Sigmoid colon (tissue), 4 donors: ENCODE data around the gene OR10A4.

Experiments used
- CTCF ChIP-seq, 4 experiments: fragments of 450-650 bp in 3 of 4; fragments of 200-600 bp in 1 of 4; IDR thresholded peaks; one replicate each; pipeline ENCODE4 v1.5.1; 2016 to 2019; ENCODE audit warnings: antibody characterized with exemption in 4 of 4, mild to moderate bottlenecking in 3 of 4, moderate library complexity in 2 of 4
- POLR2A ChIP-seq, 2 donors: fragments of 450-650 bp; IDR thresholded peaks; one replicate each; pipeline ENCODE4 v1.6.1; 2016; ENCODE audit warnings: antibody characterized with exemption in 2 of 2, mild to moderate bottlenecking in 2 of 2, moderate library complexity in 2 of 2
- POLR2AphosphoS5 ChIP-seq, 4 donors: sonication (generic); formaldehyde crosslinking; IDR thresholded peaks; one replicate each; pipeline ENCODE4 v1.6.1; 2017; ENCODE audit warnings: antibody characterized with exemption in 4 of 4

DNA sequence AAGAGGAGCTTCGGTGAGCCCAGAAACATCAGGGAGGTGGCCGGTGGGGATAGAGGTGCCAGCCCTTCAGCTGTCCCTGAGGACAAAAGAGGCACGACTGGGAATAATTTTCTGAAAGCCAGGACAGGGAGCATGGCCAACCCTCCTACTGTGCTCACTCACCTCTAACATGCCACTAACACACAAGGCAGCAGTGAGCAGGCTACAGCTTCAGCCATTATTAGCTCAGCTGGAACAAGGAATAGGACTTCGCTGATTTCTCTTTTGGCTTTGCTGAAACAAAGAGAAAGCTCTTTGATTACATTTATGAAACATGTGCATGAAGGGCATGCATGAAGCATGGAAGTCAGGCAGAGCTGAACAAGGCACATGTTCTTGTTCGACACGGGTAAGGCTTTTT, 43.1 kb upstream of the OR10A4 start:
- TF ChIP-seq CTCF (IDR thresholded peaks at IDR 0.05): no peak
- no peak for TF ChIP-seq POLR2A (IDR thresholded peaks at IDR 0.05)
- no peak for TF ChIP-seq POLR2AphosphoS5 (IDR thresholded peaks at IDR 0.05)
